HG02678 (cell line): ENCODE results near the gene CMTM8.

Source experiments
- ATAC-seq: cut with Tn5 transposase; IDR thresholded peaks from one replicate; pipeline ENCODE4 v1.9.1; 2021; ENCODE audit warnings: mild to moderate bottlenecking, moderate library complexity; ENCODE audit not compliant: unreplicated experiment

Gene CMTM8

GRCh38 chr3:32276279-32276841 is 37.9 kb downstream of the CMTM8 start:
- ATAC-seq: no peak

- ATAC-seq: no peak
These were observed 40.2 kb downstream of the CMTM8 start for GRCh38 chr3:32278714-32279113.

GRCh38 chr3:32280262-32280910 is 41.9 kb downstream of the CMTM8 start:
- no peak for ATAC-seq

- ATAC-seq: no peak
These were observed 43.2 kb downstream of the CMTM8 start for GRCh38 chr3:32281570-32282106.

GRCh38 chr3:32282578-32283154 is 44.2 kb downstream of the CMTM8 start:
- ATAC-seq: no peak

- ATAC-seq: no peak
These were observed 44.8 kb downstream of the CMTM8 start for GRCh38 chr3:32283304-32283703.

- ATAC-seq: no peak
These were observed 46.1 kb downstream of the CMTM8 start for GRCh38 chr3:32284443-32285212.

- no peak for ATAC-seq
These were observed 47.4 kb downstream of the CMTM8 start for GRCh38 chr3:32285891-32286290.

- no peak for ATAC-seq
These were observed 50.3 kb downstream of the CMTM8 start for GRCh38 chr3:32288819-32289218.

- ATAC-seq: no peak
These were observed 52.1 kb downstream of the CMTM8 start for GRCh38 chr3:32290619-32291018.

- no peak for ATAC-seq
These were observed 53.8 kb downstream of the CMTM8 start for GRCh38 chr3:32292085-32292796.

GRCh38 chr3:32293903-32294302 is 55.4 kb downstream of the CMTM8 start:
- no peak for ATAC-seq

GRCh38 chr3:32296251-32297204 is 58.0 kb downstream of the CMTM8 start:
- no peak for ATAC-seq

- ATAC-seq: no peak
These were observed 58.9 kb downstream of the CMTM8 start for GRCh38 chr3:32297366-32297765.

GRCh38 chr3:32301426-32301825 is 62.9 kb downstream of the CMTM8 start:
- no peak for ATAC-seq

- no peak for ATAC-seq
These were observed 64.3 kb downstream of the CMTM8 start for GRCh38 chr3:32302601-32303398.

- ATAC-seq: no peak
These were observed 64.9 kb downstream of the CMTM8 start for GRCh38 chr3:32303399-32303747.

- no peak for ATAC-seq
These were observed 65.7 kb downstream of the CMTM8 start for GRCh38 chr3:32303977-32304881.
